Measurements from ENCODE around the gene SNED1.

- TF ChIP-seq EZH2phosphoT487 (IDR thresholded peaks at IDR 0.05; ENCODE audit: insufficient read depth, low read depth), result no peak
- no peak for TF ChIP-seq EZH2 (IDR thresholded peaks at IDR 0.05; ENCODE audit: insufficient read depth, poor library complexity, severe bottlenecking)
Measured at GRCh38 chr2:240998995-240999791, 775 bp downstream of the SNED1 start.

Data from GM23248 (cell line).